Measurements from ENCODE around the gene LBHD2.

The LBHD2 gene

GRCh38 chr14:103090481-103091020, 6.5 kb downstream of the LBHD2 start:
- Histone ChIP-seq H3K27me3 (ENCODE audit: control insufficient read depth in 3 of 3, insufficient read depth in 3 of 3, low read depth in 1 of 3, low read length in 3 of 3) (peaks cover 0 to 80% (median 16%) of the 10 kb centered on the region in 3 experiments), H2AFZ (ENCODE audit: low read length) (no peak overlapping the region)

GRCh38 chr14:103091041-103091882, 7.3 kb downstream of the LBHD2 start:
- no peaks in the 10 kb centered on the region for H3K36me3 ChIP-seq (replicated peaks in 1 of 2; ENCODE audit: control insufficient read depth in 2 of 2, insufficient read depth in 2 of 2, low read length in 2 of 2)
- peak overlapping the region; percentile 94 for H2AK5ac ChIP-seq (ENCODE audit: low read depth, low read length)
- H2AFZ ChIP-seq (ENCODE audit: low read length) = peak overlapping the region; percentile 49
- peaks cover 10 to 13% of the 10 kb centered on the region in 2 donors for H3K4me1 ChIP-seq (ENCODE audit: control insufficient read depth in 2 of 2, insufficient read depth in 1 of 2, low read depth in 1 of 2, low read length in 2 of 2)
- DNase-seq (ENCODE audit: low spot score) = peak; percentile 45
- peak overlapping the region; percentile 93 for H3K18ac ChIP-seq (ENCODE audit: low read length)
- peak overlapping the region; percentile 81 for H3K9ac ChIP-seq (ENCODE audit: low read depth, low read length, poor library complexity)
- H3K9me3 ChIP-seq (replicated peaks in 1 of 2; ENCODE audit: control insufficient read depth in 2 of 2, insufficient read depth in 1 of 2, low read depth in 1 of 2, low read length in 2 of 2) = no peaks in the 10 kb centered on the region
- H3K27ac ChIP-seq (replicated peaks; ENCODE audit: low read length) = no peak overlapping the region
- H2BK15ac ChIP-seq (ENCODE audit: low read length) = peak overlapping the region; percentile 89
- no CpG with 5 or more reads among the region's 69 CpGs for WGBS, 2 donors (ENCODE audit: extremely low coverage in 2 of 2, insufficient read length in 2 of 2, insufficient replicate concordance in 1 of 2)
- H4K91ac ChIP-seq (ENCODE audit: low read depth, low read length, poor library complexity) = no peak overlapping the region
- peak overlapping the region in 1 of 2 donors; percentile 70 for H3K4me3 ChIP-seq (ENCODE audit: low read length in 2 of 2)
- H3K79me1 ChIP-seq (ENCODE audit: low read depth, low read length) = peaks cover 3% of the 10 kb centered on the region
- peak overlapping the region; percentile 73 for H3K23ac ChIP-seq (ENCODE audit: low read depth, low read length, poor library complexity)
- H4K8ac ChIP-seq (ENCODE audit: low read depth, low read length) = no peak overlapping the region
- peaks cover 0 to 78% (median 16%) of the 10 kb centered on the region in 3 experiments for H3K27me3 ChIP-seq (ENCODE audit: control insufficient read depth in 3 of 3, insufficient read depth in 3 of 3, low read depth in 1 of 3, low read length in 3 of 3)
- peak overlapping the region; percentile 24 for H2BK120ac ChIP-seq (ENCODE audit: low read depth, low read length)
- H3K14ac ChIP-seq (ENCODE audit: low read length) = peak overlapping the region; percentile 17
- H2BK5ac ChIP-seq (ENCODE audit: low read length) = peak overlapping the region; percentile 39
- H3K4ac ChIP-seq (ENCODE audit: low read length) = peak overlapping the region; percentile 37
- H2BK12ac ChIP-seq (ENCODE audit: low read length) = peak overlapping the region; percentile 41
- peak overlapping the region; percentile 69 for H3K4me2 ChIP-seq (ENCODE audit: insufficient read depth, low read length, poor library complexity, severe bottlenecking)

More at GRCh38 chr14:103090481-103091020, 6.5 kb downstream of the LBHD2 start:
- Histone ChIP-seq H3K4me3 (ENCODE audit: low read length in 2 of 2) (peak overlapping the region in 1 of 2 donors; percentile 37), H2BK5ac (ENCODE audit: low read length) (no peak overlapping the region), H3K4me1 (ENCODE audit: control insufficient read depth in 2 of 2, insufficient read depth in 1 of 2, low read depth in 1 of 2, low read length in 2 of 2) (peaks cover 10 to 13% of the 10 kb centered on the region in 2 donors), H2BK120ac (ENCODE audit: low read depth, low read length) (peak overlapping the region; percentile 24), H3K9me3 (replicated peaks in 1 of 2; ENCODE audit: control insufficient read depth in 2 of 2, insufficient read depth in 1 of 2, low read depth in 1 of 2, low read length in 2 of 2) (no peaks in the 10 kb centered on the region), H4K8ac (ENCODE audit: low read depth, low read length) (no peak overlapping the region), H3K18ac (ENCODE audit: low read length) (peak overlapping the region; percentile 92), H3K9ac (ENCODE audit: low read depth, low read length, poor library complexity) (no peak overlapping the region), H3K36me3 (replicated peaks in 1 of 2; ENCODE audit: control insufficient read depth in 2 of 2, insufficient read depth in 2 of 2, low read length in 2 of 2) (no peaks in the 10 kb centered on the region), H2AK5ac (ENCODE audit: low read depth, low read length) (peak overlapping the region; percentile 96), H3K79me1 (ENCODE audit: low read depth, low read length) (peaks cover 3% of the 10 kb centered on the region), H3K27ac (replicated peaks; ENCODE audit: low read length) (no peak overlapping the region), H2BK12ac (ENCODE audit: low read length) (no peak overlapping the region), H3K14ac (ENCODE audit: low read length) (no peak overlapping the region), H4K91ac (ENCODE audit: low read depth, low read length, poor library complexity) (no peak overlapping the region), H3K4ac (ENCODE audit: low read length) (peak overlapping the region; percentile 76), H3K23ac (ENCODE audit: low read depth, low read length, poor library complexity) (no peak overlapping the region), H2BK15ac (ENCODE audit: low read length) (peak overlapping the region; percentile 67), H3K4me2 (ENCODE audit: insufficient read depth, low read length, poor library complexity, severe bottlenecking) (no peak overlapping the region)
- no peak for DNase-seq (ENCODE audit: low spot score)
- no CpG with 5 or more reads among the region's 12 CpGs for WGBS, 2 donors (ENCODE audit: extremely low coverage in 2 of 2, insufficient read length in 2 of 2, insufficient replicate concordance in 1 of 2)

GRCh38 chr14:103091883-103092222, 7.8 kb downstream of the LBHD2 start:
- Histone ChIP-seq H3K23ac (ENCODE audit: low read depth, low read length, poor library complexity) (no peak overlapping the region), H2BK120ac (ENCODE audit: low read depth, low read length) (no peak overlapping the region), H2BK15ac (ENCODE audit: low read length) (peak overlapping the region; percentile 89), H3K4me3 (ENCODE audit: low read length in 2 of 2) (peak overlapping the region in 1 of 2 donors; percentile 19), H3K79me1 (ENCODE audit: low read depth, low read length) (peaks cover 3% of the 10 kb centered on the region), H3K9ac (ENCODE audit: low read depth, low read length, poor library complexity) (peak overlapping the region; percentile 21), H4K91ac (ENCODE audit: low read depth, low read length, poor library complexity) (no peak overlapping the region), H3K9me3 (replicated peaks in 1 of 2; ENCODE audit: control insufficient read depth in 2 of 2, insufficient read depth in 1 of 2, low read depth in 1 of 2, low read length in 2 of 2) (no peaks in the 10 kb centered on the region), H3K27me3 (ENCODE audit: control insufficient read depth in 3 of 3, insufficient read depth in 3 of 3, low read depth in 1 of 3, low read length in 3 of 3) (peaks cover 0 to 73% (median 16%) of the 10 kb centered on the region in 3 experiments), H3K4me1 (ENCODE audit: control insufficient read depth in 2 of 2, insufficient read depth in 1 of 2, low read depth in 1 of 2, low read length in 2 of 2) (peaks cover 10 to 13% of the 10 kb centered on the region in 2 donors), H3K36me3 (replicated peaks in 1 of 2; ENCODE audit: control insufficient read depth in 2 of 2, insufficient read depth in 2 of 2, low read length in 2 of 2) (no peaks in the 10 kb centered on the region), H2AFZ (ENCODE audit: low read length) (peak overlapping the region; percentile 49), H3K18ac (ENCODE audit: low read length) (peak overlapping the region; percentile 93), H3K4ac (ENCODE audit: low read length) (peak overlapping the region; percentile 37), H2BK5ac (ENCODE audit: low read length) (peak overlapping the region; percentile 39), H3K14ac (ENCODE audit: low read length) (no peak overlapping the region), H4K8ac (ENCODE audit: low read depth, low read length) (no peak overlapping the region), H2BK12ac (ENCODE audit: low read length) (peak overlapping the region; percentile 41), H2AK5ac (ENCODE audit: low read depth, low read length) (peak overlapping the region; percentile 94), H3K4me2 (ENCODE audit: insufficient read depth, low read length, poor library complexity, severe bottlenecking) (peak overlapping the region; percentile 69), H3K27ac (replicated peaks; ENCODE audit: low read length) (no peak overlapping the region)
- WGBS, 2 donors (ENCODE audit: extremely low coverage in 2 of 2, insufficient read length in 2 of 2, insufficient replicate concordance in 1 of 2) = no CpG with 5 or more reads among the region's 9 CpGs
- DNase-seq (ENCODE audit: low spot score) = no peak

- Histone ChIP-seq H3K27me3 (ENCODE audit: control insufficient read depth in 3 of 3, insufficient read depth in 3 of 3, low read depth in 1 of 3, low read length in 3 of 3) (peaks cover 0 to 69% (median 16%) of the 10 kb centered on the region in 3 experiments), H3K9ac (ENCODE audit: low read depth, low read length, poor library complexity) (peak overlapping the region; percentile 63), H3K36me3 (replicated peaks in 1 of 2; ENCODE audit: control insufficient read depth in 2 of 2, insufficient read depth in 2 of 2, low read length in 2 of 2) (no peaks in the 10 kb centered on the region), H3K14ac (ENCODE audit: low read length) (peak overlapping the region; percentile 89), H3K79me1 (ENCODE audit: low read depth, low read length) (peaks cover 3% of the 10 kb centered on the region), H2AK5ac (ENCODE audit: low read depth, low read length) (peak overlapping the region; percentile 96), H3K23ac (ENCODE audit: low read depth, low read length, poor library complexity) (peak overlapping the region; percentile 65), H3K4me3 (ENCODE audit: low read length in 2 of 2) (peak overlapping the region in 1 of 2 donors; percentile 40), H3K4me2 (ENCODE audit: insufficient read depth, low read length, poor library complexity, severe bottlenecking) (no peak overlapping the region), H4K91ac (ENCODE audit: low read depth, low read length, poor library complexity) (no peak overlapping the region), H2BK120ac (ENCODE audit: low read depth, low read length) (no peak overlapping the region), H3K18ac (ENCODE audit: low read length) (peak overlapping the region; percentile 83), H3K4ac (ENCODE audit: low read length) (no peak overlapping the region), H3K27ac (replicated peaks; ENCODE audit: low read length) (no peak overlapping the region), H2BK5ac (ENCODE audit: low read length) (no peak overlapping the region), H3K4me1 (ENCODE audit: control insufficient read depth in 2 of 2, insufficient read depth in 1 of 2, low read depth in 1 of 2, low read length in 2 of 2) (peaks cover 8 to 10% of the 10 kb centered on the region in 2 donors), H4K8ac (ENCODE audit: low read depth, low read length) (no peak overlapping the region), H2BK12ac (ENCODE audit: low read length) (peak overlapping the region; percentile 84), H2BK15ac (ENCODE audit: low read length) (peak overlapping the region; percentile 92), H2AFZ (ENCODE audit: low read length) (peak overlapping the region; percentile 71), H3K9me3 (replicated peaks in 1 of 2; ENCODE audit: control insufficient read depth in 2 of 2, insufficient read depth in 1 of 2, low read depth in 1 of 2, low read length in 2 of 2) (no peaks in the 10 kb centered on the region)
- DNase-seq (ENCODE audit: low spot score) = no peak
- no CpG with 5 or more reads among the region's 13 CpGs for WGBS, 2 donors (ENCODE audit: extremely low coverage in 2 of 2, insufficient read length in 2 of 2, insufficient replicate concordance in 1 of 2)
Measured at GRCh38 chr14:103093856-103094405, 9.9 kb downstream of the LBHD2 start.

Measured in neuronal stem cell (in vitro differentiated cells).